Esophagus squamous epithelium (tissue), 5 donors: ENCODE data around the gene ADI1. TPM values are rescaled to one million over a fixed set of nuclear protein-coding genes. Genes with fewer than 3 reads are reported as not detected.

Experiments used
- DNase-seq: peaks from one replicate; lab custom pipeline; 2025; lab: John Stamatoyannopoulos, UW
- H3K27ac ChIP-seq, 4 donors: fragments of 200-600 bp; sonication (generic); one replicate each; pipeline ENCODE4 v1.5.1; 2016 to 2019; ENCODE audit warnings: mild to moderate bottlenecking in 1 of 4
- H3K27me3 ChIP-seq, 4 donors: fragments of 200-600 bp; sonication (generic); 1 replicate in 3 of 4; 2 replicates in 1 of 4; pipeline versions ENCODE4 v1.5.1 to v1.6.0; 2017 to 2021; ENCODE audit warnings: antibody characterized with exemption in 1 of 4
- H3K36me3 ChIP-seq, 3 donors: fragments of 200-600 bp; sonication (generic); one replicate each; pipeline ENCODE4 v1.5.1; 2016 to 2019
- H3K4me1 ChIP-seq, 3 donors: fragments of 200-600 bp; sonication (generic); one replicate each; pipeline ENCODE4 v1.5.1; 2017 to 2019
- H3K4me3 ChIP-seq, 4 donors: fragments of 200-600 bp; sonication (generic); 1 replicate in 3 of 4; 2 replicates in 1 of 4; pipeline ENCODE4 v1.5.1; 2016 to 2019; ENCODE audit warnings: mild to moderate bottlenecking in 2 of 4, moderate library complexity in 1 of 4
- H3K9me3 ChIP-seq, 3 donors: fragments of 200-600 bp; sonication (generic); one replicate each; pipeline ENCODE4 v1.5.1; 2016 to 2019
- CTCF ChIP-seq, 6 experiments: fragments of 450-650 bp in 4 of 6; fragments of 200-600 bp in 2 of 6; sonication (generic) in 2 of 6; IDR thresholded peaks; one replicate each; pipeline ENCODE4 v1.5.1; 2016 to 2019; ENCODE audit warnings: antibody characterized with exemption in 6 of 6, mild to moderate bottlenecking in 4 of 6, moderate library complexity in 4 of 6
- POLR2A ChIP-seq, 4 donors: fragments of 450-650 bp; IDR thresholded peaks; one replicate each; pipeline ENCODE4 v1.6.1; 2017; ENCODE audit warnings: antibody characterized with exemption in 4 of 4, mild to moderate bottlenecking in 4 of 4, moderate library complexity in 3 of 4
- WGBS, 2 donors: methylation state at CpG; one replicate each; pipeline ENCODE4 v1.1.5; 2018; 5-methylcytosine and 5-hydroxymethylcytosine counted together
- intact Hi-C: fragments of 100-400 bp; cut with DNase I; formaldehyde crosslinking; loops from one replicate; pipeline ENCODE4 v1.15.0; 2022
- total RNA-seq, 4 donors: library from RNA; depleted of rRNA; stranded (reverse); fragments of >200 nt; gene quantifications; one replicate each; pipeline ENCODE4 v1.1.0, GENCODE V29; 2016
- donor health status: DM: yes; HTN: yes; CAD: no.

ADI1 gene
- total RNA-seq, 4 donors from 2014 or later: 33.3 to 73.6 (median 54.9) TPM

- Histone ChIP-seq H3K9me3 (no peaks in the 10 kb centered on the region), H3K27me3 (no peaks in the 10 kb centered on the region), H3K4me1 (peaks cover 0 to 5% (median 0%) of the 10 kb centered on the region in 3 donors), H3K27ac (no peak overlapping the region), H3K36me3 (peaks cover 11 to 93% (median 27%) of the 10 kb centered on the region in 3 donors), H3K4me3 (no peak overlapping the region)
- WGBS, 2 donors: 74 to 81% methylated on average over 3 to 11 of the region's 13 CpGs
- no peak for DNase-seq
- TF ChIP-seq POLR2A (IDR thresholded peaks at IDR 0.05) (no peak), CTCF (IDR thresholded peaks at IDR 0.05) (no peak)
- intact Hi-C loops: no loop called here
These were observed 53.4 kb downstream of the ADI1 start for GRCh38 chr2:3465844-3466481.

GRCh38 chr2:3465328-3465727 is 54.0 kb downstream of the ADI1 start:
- Histone ChIP-seq H3K4me1 (peaks cover 0 to 5% (median 0%) of the 10 kb centered on the region in 3 donors), H3K4me3 (no peak overlapping the region), H3K27ac (no peak overlapping the region), H3K9me3 (no peaks in the 10 kb centered on the region), H3K27me3 (no peaks in the 10 kb centered on the region), H3K36me3 (peaks cover 11 to 93% (median 27%) of the 10 kb centered on the region in 3 donors)
- intact Hi-C loops: no loop called here
- DNase-seq: no peak
- TF ChIP-seq POLR2A (IDR thresholded peaks at IDR 0.05) (no peak), CTCF (IDR thresholded peaks at IDR 0.05) (no peak)
- WGBS, 2 donors: 91 to 92% methylated on average over 26 to 28 of the region's 28 CpGs

GRCh38 chr2:3464401-3465005 is 54.8 kb downstream of the ADI1 start:
- no peak for TF ChIP-seq CTCF (IDR thresholded peaks at IDR 0.05)
- no peak for TF ChIP-seq POLR2A (IDR thresholded peaks at IDR 0.05)
- no peak overlapping the region for H3K27ac ChIP-seq
- H3K4me3 ChIP-seq: no peak overlapping the region
- intact Hi-C loops: no loop called here
- H3K27me3 ChIP-seq: no peaks in the 10 kb centered on the region
- peaks cover 11 to 93% (median 27%) of the 10 kb centered on the region in 3 donors for H3K36me3 ChIP-seq
- no peaks in the 10 kb centered on the region for H3K9me3 ChIP-seq
- peaks cover 0 to 5% (median 0%) of the 10 kb centered on the region in 3 donors for H3K4me1 ChIP-seq
- no peak for DNase-seq
- 94 to 98% methylated on average over 14 to 17 of the region's 21 CpGs for WGBS, 2 donors

GRCh38 chr2:3463944-3464343 is 55.4 kb downstream of the ADI1 start:
- H3K27me3 ChIP-seq: no peaks in the 10 kb centered on the region
- no peaks in the 10 kb centered on the region for H3K9me3 ChIP-seq
- peaks cover 0 to 5% (median 0%) of the 10 kb centered on the region in 3 donors for H3K4me1 ChIP-seq
- TF ChIP-seq CTCF (IDR thresholded peaks at IDR 0.05) (no peak), POLR2A (IDR thresholded peaks at IDR 0.05) (no peak)
- no peak overlapping the region for H3K27ac ChIP-seq
- H3K36me3 ChIP-seq: peaks cover 11 to 93% (median 21%) of the 10 kb centered on the region in 3 donors
- intact Hi-C loops: no loop called here
- 84 to 89% methylated on average over 9 to 11 of the region's 13 CpGs for WGBS, 2 donors
- no peak for DNase-seq
- H3K4me3 ChIP-seq: no peak overlapping the region

GRCh38 chr2:3463186-3463835 is 56.0 kb downstream of the ADI1 start:
- peaks cover 14 to 93% (median 20%) of the 10 kb centered on the region in 3 donors for H3K36me3 ChIP-seq
- H3K4me1 ChIP-seq: peaks cover 0 to 5% (median 0%) of the 10 kb centered on the region in 3 donors
- no peaks in the 10 kb centered on the region for H3K27me3 ChIP-seq
- DNase-seq: no peak
- H3K4me3 ChIP-seq: no peak overlapping the region
- no peak overlapping the region for H3K27ac ChIP-seq
- intact Hi-C loops: no loop called here
- H3K9me3 ChIP-seq: no peaks in the 10 kb centered on the region
- 86 to 91% methylated on average over 10 to 15 of the region's 25 CpGs for WGBS, 2 donors
- no peak for TF ChIP-seq CTCF (IDR thresholded peaks at IDR 0.05)
- TF ChIP-seq POLR2A (IDR thresholded peaks at IDR 0.05): no peak
